Measurements from ENCODE around the gene SF3B2.
"Not testable (repeated sequence)": the region's sequence is repeated elsewhere in the genome, so short reads cannot be mapped to it uniquely, and the experiment has no call there.

SF3B2 gene

DNA sequence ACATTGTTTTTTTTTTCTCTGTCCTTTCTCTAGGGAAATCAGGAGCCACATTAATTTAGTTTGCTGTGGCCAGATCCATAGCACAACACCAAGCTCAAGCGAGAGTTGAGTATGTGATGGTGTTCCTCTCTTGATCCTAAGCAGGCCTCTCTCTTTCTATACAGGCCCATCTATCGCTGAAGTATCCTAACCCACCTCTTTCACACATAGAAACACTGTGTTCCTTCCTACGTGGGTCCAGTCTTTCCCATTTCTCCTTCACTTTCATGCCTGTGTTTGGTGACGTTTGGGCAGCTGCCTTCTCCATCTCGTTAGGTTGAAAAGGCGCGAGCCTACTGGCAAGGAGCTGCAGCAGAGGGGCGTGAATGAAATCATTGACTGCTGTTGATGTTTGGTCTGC lies 20.4 kb downstream of the SF3B2 start:
- TF ChIP-seq, protein P1, sequence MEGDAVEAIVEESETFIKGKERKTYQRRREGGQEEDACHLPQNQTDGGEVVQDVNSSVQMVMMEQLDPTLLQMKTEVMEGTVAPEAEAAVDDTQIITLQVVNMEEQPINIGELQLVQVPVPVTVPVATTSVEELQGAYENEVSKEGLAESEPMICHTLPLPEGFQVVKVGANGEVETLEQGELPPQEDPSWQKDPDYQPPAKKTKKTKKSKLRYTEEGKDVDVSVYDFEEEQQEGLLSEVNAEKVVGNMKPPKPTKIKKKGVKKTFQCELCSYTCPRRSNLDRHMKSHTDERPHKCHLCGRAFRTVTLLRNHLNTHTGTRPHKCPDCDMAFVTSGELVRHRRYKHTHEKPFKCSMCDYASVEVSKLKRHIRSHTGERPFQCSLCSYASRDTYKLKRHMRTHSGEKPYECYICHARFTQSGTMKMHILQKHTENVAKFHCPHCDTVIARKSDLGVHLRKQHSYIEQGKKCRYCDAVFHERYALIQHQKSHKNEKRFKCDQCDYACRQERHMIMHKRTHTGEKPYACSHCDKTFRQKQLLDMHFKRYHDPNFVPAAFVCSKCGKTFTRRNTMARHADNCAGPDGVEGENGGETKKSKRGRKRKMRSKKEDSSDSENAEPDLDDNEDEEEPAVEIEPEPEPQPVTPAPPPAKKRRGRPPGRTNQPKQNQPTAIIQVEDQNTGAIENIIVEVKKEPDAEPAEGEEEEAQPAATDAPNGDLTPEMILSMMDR (IDR thresholded peaks at IDR 0.05; ENCODE audit: control extremely low read depth, extremely low read depth, low read depth, missing control alignments), result no peak
- POLR2A ChIA-PET, result interaction anchor here (0.6 kb wide), 1 partner anchor 1222 kb away, joined by 4 read pairs; no protein-coding TSS in a partner anchor
- CTCF ChIA-PET, result interaction anchor here (6.8 to 7.1 kb wide), 2 partner anchors 7 to 42 kb away, joined by 43 to 62 read pairs; no protein-coding TSS in a partner anchor
- DNase-seq (ENCODE audit: extremely low spot score), result no peak

DNA sequence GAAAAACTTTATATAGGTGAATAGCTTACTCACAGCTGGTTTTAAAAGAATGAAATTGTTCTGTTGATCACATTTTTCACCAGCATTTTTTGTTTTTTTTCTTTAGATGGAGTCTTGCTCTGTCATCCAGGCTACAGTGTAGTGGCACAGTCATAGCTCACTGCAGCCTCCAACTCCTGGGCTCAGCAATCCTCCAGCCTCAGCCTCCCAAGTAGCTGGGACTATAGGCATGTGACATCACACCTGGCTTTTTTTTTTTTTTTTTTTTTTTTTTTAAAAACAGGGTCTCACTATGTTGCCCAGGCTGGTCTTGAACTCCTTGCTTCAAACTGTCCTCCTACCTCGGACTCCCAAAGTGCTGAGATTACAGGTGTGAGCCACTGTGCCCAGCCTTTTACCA lies 21.5 kb downstream of the SF3B2 start:
- ChIA-PET CTCF (interaction anchor here (1.7 to 7.1 kb wide), 2 partner anchors 6 to 29 kb away, joined by 11 to 62 read pairs; no protein-coding TSS in a partner anchor), POLR2A (interaction anchor here (0.6 kb wide), 1 partner anchor 385 kb away, joined by 4 read pairs; no protein-coding TSS in a partner anchor)
- TF ChIP-seq, protein P1 (IDR thresholded peaks at IDR 0.05; ENCODE audit: control extremely low read depth, extremely low read depth, low read depth, missing control alignments), result no peak
- DNase-seq (ENCODE audit: extremely low spot score), result no peak

DNA sequence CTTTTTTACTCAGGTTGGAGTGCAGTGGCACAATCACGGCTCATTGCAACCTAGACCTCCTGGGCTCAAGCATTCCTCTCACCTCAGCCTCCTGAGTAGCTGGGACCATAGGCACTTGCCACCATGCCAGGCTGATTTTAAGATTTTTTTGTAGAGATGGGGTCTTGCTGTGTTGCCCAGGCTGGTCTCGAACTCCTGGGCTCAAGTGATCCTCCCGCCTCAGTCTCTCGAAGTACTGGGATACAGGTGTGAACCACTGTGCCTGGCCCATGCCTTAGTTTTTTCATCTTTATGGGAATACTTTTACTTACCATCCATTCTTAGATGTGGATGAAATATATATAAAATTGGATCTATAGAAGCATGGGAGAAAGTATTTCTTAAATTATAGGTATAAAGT lies 23.1 kb downstream of the SF3B2 start:
- TF ChIP-seq, protein P1 (IDR thresholded peaks at IDR 0.05; ENCODE audit: control extremely low read depth, extremely low read depth, low read depth, missing control alignments), result no peak
- DNase-seq (ENCODE audit: extremely low spot score), result no peak
- ChIA-PET CTCF (interaction anchor here (1.1 to 1.7 kb wide), 2 partner anchors 30 to 39 kb away, joined by 3 to 11 read pairs; no protein-coding TSS in a partner anchor), POLR2A (no interaction called here)

DNA sequence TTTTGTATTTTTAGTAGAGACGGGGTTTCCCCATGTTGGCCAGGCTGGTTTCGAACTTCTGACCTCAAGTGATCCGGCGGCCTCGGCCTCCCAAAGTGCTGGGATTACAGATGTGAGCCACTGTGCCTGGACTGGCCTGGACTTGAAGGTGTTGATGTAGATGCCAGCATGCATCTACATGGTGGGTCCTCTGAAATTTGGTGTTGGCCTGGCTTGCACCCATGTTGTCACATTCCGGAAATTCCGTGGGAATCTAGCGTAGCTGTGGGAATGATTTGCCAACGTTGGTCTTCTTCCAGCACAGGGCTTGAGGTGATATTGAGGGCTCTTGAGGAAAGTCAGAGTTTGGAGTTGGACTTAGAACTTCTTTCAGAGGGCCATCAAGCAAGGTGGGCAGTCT lies 24.4 kb downstream of the SF3B2 start:
- TF ChIP-seq, protein P1 (IDR thresholded peaks at IDR 0.05; ENCODE audit: control extremely low read depth, extremely low read depth, low read depth, missing control alignments), result no peak
- DNase-seq (ENCODE audit: extremely low spot score), result no peak
- CTCF ChIA-PET, result interaction anchor here (0.7 to 7.2 kb wide), 4 partner anchors 6 to 59 kb away, joined by 3 to 62 read pairs (median 3); partner anchors contain the start of gene PACS1
- POLR2A ChIA-PET, result no interaction called here

DNA sequence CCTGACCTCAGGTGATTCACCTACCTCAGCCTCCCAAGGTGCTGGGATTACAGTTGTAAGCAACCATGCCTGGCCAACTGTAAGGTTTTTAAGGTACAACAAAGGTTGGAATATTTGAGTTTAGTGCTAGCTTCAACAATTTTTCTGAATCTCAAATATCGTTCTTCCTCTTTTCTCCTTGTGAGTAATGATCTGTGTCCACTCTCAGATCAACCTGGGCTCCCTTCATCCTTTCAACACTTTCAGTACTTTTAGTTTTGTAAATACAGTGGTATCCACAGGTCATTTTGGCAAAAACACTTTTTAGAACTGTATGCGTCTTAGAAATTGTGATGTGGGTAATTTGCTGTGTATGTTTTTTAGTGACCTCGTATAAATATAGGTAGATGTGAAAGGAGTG lies 25.8 kb downstream of the SF3B2 start:
- TF ChIP-seq, protein P1 (IDR thresholded peaks at IDR 0.05; ENCODE audit: control extremely low read depth, extremely low read depth, low read depth, missing control alignments), result no peak
- no peak for DNase-seq (ENCODE audit: extremely low spot score)
- ChIA-PET CTCF (interaction anchor here (1.0 to 7.2 kb wide), 6 partner anchors 7 to 144 kb away, joined by 3 to 62 read pairs (median 3); partner anchors contain the start of gene PACS1), POLR2A (no interaction called here)

DNA sequence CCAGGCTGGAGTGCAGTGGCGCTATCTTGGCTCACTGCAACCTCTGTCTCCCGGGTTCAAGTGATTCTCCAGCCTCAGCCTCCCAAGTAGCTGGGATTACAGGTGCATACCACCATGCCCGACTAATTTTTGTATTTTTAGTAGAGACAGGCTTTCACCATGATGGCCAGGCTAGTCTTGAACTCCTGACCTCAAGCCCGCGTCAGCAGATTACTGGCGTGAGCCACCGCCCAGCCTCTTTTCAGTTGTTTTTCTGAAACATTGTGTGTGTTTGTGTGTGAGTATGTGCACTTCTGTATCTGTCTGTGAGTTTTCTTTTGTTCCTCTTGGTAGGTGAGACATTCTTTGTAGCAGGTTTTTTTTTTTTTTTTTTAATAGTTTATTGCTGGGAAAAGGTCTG lies 26.8 kb downstream of the SF3B2 start:
- CTCF ChIA-PET, result interaction anchor here (1.0 to 7.2 kb wide), 4 partner anchors 8 to 143 kb away, joined by 3 to 62 read pairs (median 6); partner anchors contain the start of gene PACS1
- DNase-seq (ENCODE audit: extremely low spot score); POLR2A ChIA-PET: not testable (repeated sequence)

DNA sequence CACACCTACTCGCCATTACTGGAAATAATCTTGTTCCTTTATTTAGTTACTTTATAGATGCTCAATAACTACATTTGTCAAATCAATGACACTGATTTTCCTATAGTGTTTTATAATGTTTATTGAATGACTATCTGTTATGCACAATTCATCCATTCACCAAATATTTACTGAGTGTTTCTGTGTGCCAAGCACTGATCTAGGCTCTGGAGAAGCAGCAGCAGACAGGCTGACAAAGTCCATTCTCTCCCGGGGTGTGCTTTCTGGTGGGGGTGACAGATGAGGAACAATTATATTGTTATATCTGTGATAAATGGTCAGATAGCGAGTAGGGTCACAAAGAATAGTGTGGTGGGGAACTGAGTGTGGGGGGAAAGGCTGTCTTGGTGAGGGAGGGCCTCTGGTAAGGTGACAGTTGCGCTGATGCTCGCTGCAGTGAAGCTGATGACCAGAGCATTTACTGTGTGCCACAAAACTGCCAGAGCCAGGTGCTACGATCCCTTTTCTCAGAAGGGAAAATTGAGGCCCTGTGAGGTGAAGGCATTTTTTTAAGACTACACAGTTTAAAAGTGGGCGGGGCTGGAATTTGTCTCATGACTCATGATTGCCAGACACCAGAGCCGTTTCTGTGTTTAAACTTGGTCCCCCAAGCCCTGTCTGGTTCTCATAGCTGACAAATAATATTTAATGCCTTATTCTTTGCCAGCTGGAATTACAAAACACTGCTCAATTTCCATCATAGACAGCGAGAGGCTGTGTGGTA lies 28.1 kb downstream of the SF3B2 start:
- no peak for DNase-seq (ENCODE audit: extremely low spot score)
- ChIA-PET CTCF (interaction anchor here (1.1 to 7.2 kb wide), 8 partner anchors 10 to 142 kb away, joined by 3 to 62 read pairs (median 6); partner anchors contain the start of genes PACS1 and SF3B2), POLR2A (no interaction called here)
- TF ChIP-seq, protein P1 (IDR thresholded peaks at IDR 0.05; ENCODE audit: control extremely low read depth, extremely low read depth, low read depth, missing control alignments), result no peak
